DMS153 treated with DMSO at 0.1 percent for 48 hours (cell line): ENCODE results near the gene CACNA2D3.

Experiments used
- DNase-seq: peaks from one replicate; lab custom pipeline; 2025; ENCODE audit not compliant: unreplicated experiment; lab: John Stamatoyannopoulos, UW

The CACNA2D3 gene

GRCh38 chr3:54518011-54518675 is 395.8 kb downstream of the CACNA2D3 start:
- no peak for DNase-seq

GRCh38 chr3:54519493-54519892 is 397.1 kb downstream of the CACNA2D3 start:
- no peak for DNase-seq

DNA sequence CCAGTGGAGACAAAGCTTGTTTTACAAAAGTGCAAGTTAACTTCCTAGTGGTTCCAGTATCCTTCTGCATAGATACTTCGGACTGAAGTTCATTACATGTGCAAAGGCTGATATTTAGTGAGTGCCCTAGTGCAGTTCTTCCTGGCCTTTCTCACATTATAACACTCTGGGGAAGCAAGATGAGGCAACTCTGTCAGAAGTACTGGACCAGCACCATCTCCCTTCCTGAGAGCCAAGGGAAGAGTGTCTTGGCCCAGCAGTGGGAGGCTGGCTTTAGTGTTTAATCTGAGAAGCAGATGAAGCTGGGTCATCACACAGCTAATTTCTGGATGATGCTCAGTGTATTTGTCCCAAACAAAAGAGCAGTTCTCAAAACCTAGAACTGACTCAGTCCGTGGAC is 397.7 kb downstream of the CACNA2D3 start:
- DNase-seq: no peak

GRCh38 chr3:54527521-54527920 is 405.2 kb downstream of the CACNA2D3 start:
- DNase-seq: no peak

GRCh38 chr3:54527953-54528352 is 405.6 kb downstream of the CACNA2D3 start:
- no peak for DNase-seq

DNA sequence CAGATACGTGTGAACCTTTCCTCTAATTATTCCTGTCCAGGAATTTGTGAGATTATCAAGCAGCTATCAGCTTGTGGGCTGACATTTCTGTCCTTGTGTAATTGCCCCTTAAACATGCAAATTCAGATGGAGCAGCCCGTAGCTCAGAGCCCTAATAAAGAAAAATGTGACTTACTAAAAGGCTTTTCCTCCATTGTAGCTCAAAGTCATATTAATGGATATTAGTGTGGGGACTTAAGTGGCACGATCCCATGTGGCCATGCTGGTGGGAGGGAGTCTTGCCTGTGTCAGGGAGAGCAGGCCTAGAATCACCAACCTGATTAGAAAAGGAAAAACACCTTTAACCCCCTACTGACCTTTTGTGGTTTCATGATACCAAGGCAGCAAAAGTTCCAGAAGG is 406.3 kb downstream of the CACNA2D3 start:
- DNase-seq: no peak

- DNase-seq: no peak
Observed at GRCh38 chr3:54530091-54530490, 407.7 kb downstream of the CACNA2D3 start.

DNA sequence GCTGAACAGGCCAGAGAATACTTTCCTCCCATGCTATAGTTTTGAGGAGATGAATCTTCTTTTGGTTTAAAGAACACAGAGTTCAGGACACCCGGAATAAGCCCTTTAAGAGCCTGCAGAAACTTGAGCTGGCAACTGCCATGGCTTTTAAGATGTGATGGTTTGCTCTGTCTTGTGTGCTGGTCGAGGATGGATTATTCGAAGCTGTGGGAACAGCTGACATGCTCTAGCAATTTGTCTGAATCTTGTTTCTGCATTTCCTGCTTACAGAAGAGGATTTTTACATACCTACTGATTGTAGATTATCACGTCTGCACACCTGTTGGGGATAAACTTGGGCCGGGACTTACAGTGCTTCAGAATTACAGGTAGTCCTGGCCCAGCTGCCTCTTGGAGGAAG is 408.6 kb downstream of the CACNA2D3 start:
- no peak for DNase-seq

DNA sequence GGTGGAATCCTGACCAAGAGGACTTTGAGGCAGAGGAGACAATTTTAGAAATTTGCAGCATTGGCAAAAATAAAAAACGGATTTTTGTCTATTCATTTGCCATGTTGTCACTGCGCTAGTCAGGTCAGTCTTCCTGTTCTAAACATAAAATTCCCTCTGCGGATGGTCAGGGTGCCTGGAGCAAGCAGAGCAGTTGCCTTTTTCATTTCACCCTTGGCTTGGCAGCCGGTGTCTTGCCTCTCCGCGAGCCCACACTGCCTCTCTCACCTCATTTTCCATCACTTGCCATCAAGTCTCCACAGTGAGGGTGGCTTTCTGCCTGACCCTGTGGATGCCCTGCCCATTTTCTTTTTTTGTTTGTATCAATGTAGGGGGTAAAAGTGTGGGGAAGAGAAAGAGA is 409.4 kb downstream of the CACNA2D3 start:
- DNase-seq: no peak

GRCh38 chr3:54533856-54534255 is 411.5 kb downstream of the CACNA2D3 start:
- no peak for DNase-seq

DNA sequence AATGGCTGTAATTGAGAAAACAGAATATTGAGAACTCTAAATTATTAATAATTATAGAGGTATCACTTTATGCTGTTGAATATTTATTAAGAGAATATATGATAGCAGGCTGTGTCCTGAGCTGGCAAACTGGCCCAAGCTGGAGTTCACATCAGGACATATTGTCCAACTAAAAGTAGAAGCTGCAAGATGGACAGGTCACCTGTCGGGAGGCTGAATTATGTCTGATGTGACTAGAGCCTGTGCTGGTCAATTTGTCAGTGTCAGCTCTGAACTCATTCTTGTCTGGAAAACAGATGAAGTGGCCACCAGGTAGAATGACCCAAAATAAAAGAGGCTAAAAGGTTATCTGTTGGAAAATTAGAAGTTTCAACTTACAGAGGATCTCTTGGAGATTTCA is 413.3 kb downstream of the CACNA2D3 start:
- no peak for DNase-seq

DNA sequence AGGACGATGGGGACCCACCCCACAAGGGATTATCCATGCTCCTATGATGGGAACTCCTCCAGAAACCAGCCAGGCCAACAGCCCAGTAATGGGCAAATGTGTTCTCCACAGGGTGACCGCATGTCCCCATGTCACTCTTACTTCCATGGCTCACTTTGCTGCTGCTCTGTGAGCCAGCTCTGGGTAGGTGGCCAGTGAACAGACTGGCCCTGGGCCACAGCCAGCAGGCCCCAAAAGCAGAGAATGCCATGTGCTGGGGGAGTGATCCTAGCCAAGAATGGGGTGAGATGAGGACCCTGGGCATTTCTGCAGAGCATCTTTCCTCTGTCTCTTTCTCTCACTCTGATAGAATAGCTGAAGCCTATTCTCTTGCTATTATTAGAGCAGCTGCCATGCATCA is 414.1 kb downstream of the CACNA2D3 start:
- no peak for DNase-seq

- DNase-seq: no peak
Observed at GRCh38 chr3:54537506-54537905, 415.2 kb downstream of the CACNA2D3 start.

DNA sequence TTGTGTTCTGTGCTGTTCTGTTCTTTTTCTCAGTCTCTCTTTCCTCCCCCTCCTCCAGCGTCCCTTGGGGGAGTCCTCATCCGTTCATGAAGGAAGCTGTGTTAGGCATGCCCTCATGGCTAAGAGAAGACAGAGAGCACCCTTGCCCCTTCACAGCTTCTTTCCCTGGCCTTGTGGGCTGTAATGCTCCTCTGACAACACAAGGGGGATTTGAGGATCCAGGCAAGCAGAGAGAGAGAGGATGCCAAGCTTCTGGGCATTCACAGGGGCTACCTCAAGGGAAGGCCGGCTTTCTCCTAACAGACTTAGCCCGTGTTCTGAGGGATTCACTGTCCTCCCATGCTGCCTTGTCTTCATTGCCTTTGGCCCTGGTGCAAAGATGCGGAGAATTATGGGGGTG is 416.0 kb downstream of the CACNA2D3 start:
- DNase-seq: no peak

DNA sequence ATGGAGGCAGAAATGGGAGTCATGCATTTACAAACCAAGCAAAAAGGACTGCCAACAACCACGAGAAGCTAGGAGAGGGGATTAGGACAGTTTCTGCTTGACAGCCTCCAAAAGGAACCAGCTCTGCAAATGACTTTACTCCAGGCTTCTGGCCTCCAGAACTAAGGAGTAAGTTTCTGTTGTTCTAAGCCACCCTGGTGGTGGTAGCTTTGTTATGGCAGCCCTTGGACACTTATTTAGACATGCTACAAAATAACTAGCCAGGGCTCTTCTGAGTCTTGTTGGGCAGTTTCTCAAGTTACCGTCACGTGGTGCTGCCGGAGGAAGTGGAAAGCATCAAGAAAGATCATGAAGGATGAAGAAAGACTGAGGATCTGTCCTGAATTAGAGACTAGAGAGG is 419.0 kb downstream of the CACNA2D3 start:
- DNase-seq: no peak

- no peak for DNase-seq
Observed at GRCh38 chr3:54543446-54543845, 421.1 kb downstream of the CACNA2D3 start.

DNA sequence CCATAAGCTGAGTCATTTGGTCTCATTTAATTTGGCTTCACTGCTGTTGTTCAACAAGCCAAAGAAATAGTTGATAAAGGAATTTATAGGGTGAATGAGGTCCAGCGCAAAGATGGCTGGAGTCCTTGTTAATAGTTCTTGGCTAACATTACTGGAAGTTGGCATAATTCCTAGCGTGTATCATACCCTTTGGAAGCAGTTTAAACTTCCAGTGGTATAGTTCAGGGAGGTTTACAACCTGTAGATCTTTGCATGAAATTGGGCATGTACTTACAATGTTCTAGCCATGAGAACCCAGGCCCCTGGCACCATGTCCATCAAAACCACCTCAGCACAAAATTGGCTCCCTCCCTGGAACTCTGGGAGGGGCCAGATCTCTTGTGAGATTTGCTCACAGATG is 424.7 kb downstream of the CACNA2D3 start:
- no peak for DNase-seq

DNA sequence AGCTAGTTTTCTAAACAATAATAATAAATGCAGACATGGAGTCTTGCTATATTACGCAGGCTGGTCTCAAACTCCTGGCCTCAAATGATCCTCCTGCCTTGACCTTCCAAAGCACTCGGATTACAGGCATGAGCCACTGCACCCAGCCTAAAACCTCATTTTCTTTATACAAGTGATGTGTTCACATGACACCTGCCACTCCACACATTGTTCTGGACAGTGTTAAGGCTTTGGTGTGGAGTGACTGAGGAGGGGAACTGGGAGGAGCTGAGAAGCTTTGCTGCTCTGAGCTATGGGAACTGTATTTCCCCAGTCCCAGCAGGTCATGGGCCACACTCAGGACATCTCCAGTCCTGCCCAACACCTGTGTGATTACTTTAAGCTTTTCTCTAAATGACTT is 425.5 kb downstream of the CACNA2D3 start:
- no peak for DNase-seq

DNA sequence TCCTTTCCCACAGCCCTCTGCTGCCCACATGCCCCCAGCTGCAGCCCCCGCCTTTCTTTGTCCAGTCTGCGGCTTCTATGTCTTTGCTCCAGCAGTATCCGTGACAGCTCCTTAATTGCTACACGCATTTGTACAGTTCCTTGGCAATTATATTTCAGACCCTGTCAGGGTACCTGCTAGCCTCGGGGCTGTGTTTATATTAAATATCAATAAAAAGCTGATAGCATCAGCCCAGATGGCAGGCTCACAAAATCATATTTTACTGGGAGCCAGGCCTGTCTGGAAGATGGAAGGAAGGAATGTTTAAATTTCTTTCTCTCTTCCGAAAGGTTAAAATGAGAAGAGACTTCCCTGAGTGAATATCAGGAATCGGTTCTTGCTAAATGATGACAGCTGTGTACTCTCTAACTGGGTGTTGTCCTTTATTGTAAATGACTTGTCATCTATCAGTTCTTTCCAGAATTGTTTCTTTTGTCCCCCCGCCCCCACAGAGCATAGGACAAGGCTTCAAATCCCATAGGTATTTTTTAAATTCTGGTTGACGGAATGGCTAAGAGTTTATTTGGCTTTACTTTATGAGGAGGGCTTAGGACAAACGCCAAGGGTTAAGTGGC is 427.4 kb downstream of the CACNA2D3 start:
- no peak for DNase-seq

DNA sequence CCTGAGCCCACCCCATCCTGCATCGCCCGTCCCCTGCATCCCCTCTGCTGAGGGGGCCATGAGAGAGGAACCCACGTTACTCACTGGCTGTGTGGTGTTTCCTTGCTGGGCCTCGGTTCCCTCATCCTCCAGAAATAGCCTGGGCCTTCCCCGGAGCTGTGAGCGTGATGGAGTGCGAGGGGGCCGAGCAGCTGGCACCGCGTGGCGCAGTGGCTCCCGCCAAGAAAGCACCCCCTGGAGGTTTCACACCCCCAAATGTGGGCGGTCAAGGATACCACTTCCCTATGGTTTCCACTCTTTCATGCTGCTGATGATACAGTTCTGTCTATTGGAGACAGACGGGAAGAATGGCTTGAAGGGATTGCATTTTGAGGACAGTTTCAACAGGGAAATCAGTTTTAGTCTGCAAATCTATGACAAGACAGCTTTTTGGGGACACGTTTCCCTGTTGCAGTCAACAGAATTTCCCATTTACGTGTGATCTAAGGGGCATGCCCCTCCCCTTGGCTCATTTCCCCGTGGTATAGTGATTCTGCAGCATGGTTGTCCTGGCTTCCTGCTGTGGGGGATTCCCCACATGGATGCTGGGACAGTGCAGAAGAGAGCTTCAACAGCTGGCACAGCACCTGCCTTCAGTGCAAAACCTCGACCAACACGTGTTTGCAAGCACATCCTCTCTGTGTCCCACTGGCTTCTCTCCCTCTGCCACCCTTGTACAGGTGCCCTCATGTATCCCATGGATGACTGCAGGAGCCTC is 428.0 kb downstream of the CACNA2D3 start:
- no peak for DNase-seq

GRCh38 chr3:54556630-54557029 is 434.3 kb downstream of the CACNA2D3 start:
- no peak for DNase-seq
